ENCODE results near the gene ZNF280D.

- TF ChIP-seq CTCF (IDR thresholded peaks at IDR 0.05) (no peak), POLR2A (IDR thresholded peaks at IDR 0.05) (no peak)
Observed at GRCh38 chr15:56741541-56741940, 8.2 kb upstream of the ZNF280D start.
